GM18508 (cell line): ENCODE results near the gene ATP6V1B1.

ENCODE experiments used
- ATAC-seq: cut with Tn5 transposase; IDR thresholded peaks from one replicate; pipeline ENCODE4 v1.9.1; 2021; ENCODE audit warnings: moderate number of reproducible peaks; ENCODE audit not compliant: insufficient read depth, unreplicated experiment

Gene ATP6V1B1

DNA sequence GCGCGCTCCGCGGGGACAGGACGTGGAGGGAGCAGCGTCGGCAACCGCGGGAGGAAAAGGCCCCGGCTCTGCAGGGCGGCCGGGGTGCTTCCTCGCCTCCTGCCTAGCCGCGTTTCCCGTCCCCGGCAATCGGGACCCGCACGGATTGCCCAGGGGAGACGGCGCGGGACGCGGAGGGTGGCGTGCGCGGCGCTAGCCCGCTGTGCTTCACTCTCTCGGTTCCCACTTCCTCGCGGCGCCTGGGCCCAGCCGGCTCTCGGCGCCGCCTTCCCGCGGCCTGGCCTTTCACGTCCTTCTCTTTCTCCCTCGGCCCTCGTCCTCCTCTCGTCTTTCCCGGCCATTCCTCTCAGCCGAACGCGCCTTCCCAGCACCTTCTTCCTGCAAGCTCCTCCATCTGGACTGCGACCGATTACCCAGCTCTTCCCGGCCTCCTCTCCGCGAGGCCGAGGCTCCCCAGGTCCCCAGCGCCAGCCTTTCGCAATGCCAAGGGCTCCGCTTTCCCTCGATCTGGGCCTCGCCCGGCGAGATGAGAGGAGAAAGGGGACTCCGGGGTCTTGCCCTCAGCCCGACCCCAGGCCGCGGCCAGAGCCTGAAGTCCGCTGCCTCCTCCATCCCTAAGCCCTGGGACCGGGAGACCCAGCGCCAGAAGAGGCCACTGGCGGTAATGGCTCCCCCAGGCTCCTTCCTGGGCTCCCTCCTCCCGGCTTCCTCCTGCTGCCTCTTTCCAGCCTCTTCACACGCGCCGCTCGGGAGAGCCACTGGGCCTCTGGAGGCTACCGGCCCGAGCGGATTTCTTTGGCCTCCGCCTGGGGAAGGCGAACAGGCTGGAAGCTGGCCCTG lies 34.3 kb upstream of the ATP6V1B1 start:
- ATAC-seq, result no peak

DNA sequence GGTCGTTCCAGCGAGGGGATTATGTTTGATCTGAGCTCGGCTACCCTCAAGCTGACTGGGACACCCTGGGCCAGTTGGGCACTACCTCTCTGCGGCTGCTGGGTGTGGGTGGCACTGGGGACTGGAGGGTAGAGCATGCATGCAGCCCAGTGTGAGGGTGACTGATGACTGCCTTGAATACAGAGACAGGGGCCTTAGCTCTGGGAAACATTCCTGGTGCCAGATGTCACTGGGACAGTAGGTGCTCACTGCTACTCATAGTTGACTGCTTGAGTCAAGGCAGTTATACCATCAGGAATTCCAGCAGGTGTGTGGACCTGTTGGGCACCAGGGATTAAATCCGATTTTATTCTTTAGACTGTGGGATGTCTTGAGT lies 33.6 kb upstream of the ATP6V1B1 start:
- ATAC-seq, result no peak

DNA sequence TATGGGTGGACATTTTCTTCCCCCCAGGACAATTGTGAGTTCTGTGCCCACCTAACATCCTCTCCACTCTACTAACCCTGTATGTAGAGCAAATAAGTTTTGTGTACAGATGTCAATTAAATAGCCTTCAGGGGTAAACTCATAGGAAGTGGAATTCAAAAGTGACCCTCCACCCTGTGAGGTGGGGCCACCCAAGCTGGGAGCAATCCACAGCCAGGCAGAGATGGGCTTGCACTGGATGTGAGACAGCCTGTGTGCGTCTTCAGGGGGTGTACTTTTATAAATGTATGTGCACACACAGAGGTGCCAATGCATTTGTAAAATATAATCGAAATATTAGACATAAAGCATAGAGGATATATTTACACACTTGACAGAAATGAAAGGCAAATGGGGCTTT lies 33.1 kb upstream of the ATP6V1B1 start:
- no peak for ATAC-seq

DNA sequence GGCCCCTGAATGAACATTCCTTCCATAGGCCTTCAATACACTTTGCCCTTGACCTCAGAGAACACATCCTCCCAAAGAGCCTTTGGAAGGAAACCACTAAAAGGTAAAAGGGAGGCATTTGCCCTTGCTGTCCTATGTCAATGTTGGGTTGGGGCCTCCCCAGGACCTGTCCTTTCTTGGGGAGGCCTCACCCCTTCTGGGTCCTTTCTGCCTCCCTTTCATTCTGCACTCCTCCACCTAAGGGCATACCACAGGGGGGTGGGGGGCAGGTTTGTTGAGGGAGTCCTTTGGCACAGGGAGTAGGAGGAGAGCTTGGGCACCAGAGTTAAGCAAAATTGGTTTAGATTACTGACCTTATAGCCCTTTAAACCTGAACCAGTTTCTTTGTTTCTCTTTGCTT lies 32.5 kb upstream of the ATP6V1B1 start:
- ATAC-seq, result no peak

DNA sequence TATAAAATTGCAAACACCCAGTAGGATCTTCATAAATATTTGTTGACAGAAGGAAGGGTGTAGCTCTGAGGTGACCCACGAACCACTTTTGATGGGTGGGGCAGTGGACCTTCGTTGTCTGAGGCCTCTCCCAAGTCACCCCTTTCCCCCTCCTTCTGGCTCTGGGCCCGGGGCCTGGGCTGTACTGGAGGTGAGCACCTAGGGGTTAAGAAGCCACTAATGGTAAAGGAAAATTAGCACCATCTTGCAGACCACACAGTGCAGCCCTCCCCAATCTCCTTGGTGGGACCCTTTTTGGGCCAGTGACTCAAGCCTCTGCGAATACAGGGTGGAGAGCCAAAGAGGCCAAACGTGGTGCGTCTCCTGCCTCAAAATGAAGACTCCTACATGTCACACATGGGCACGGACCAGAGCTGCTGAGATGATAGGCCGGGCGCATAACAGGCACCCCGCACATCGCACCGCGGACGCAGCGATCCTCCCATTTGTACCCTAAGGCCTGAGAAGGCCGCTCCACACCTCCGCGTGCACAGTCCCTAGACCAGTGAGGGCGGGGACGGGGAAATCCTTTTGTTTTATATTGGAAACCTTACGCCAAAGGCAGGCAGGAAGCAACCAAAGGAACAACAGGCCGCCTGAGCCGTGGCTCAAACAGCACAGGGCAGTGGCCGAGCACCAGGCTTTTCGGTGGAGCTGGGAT lies 31.9 kb upstream of the ATP6V1B1 start:
- no peak for ATAC-seq

GRCh38 chr2:70904371-70905216 lies 31.1 kb upstream of the ATP6V1B1 start:
- no peak for ATAC-seq

DNA sequence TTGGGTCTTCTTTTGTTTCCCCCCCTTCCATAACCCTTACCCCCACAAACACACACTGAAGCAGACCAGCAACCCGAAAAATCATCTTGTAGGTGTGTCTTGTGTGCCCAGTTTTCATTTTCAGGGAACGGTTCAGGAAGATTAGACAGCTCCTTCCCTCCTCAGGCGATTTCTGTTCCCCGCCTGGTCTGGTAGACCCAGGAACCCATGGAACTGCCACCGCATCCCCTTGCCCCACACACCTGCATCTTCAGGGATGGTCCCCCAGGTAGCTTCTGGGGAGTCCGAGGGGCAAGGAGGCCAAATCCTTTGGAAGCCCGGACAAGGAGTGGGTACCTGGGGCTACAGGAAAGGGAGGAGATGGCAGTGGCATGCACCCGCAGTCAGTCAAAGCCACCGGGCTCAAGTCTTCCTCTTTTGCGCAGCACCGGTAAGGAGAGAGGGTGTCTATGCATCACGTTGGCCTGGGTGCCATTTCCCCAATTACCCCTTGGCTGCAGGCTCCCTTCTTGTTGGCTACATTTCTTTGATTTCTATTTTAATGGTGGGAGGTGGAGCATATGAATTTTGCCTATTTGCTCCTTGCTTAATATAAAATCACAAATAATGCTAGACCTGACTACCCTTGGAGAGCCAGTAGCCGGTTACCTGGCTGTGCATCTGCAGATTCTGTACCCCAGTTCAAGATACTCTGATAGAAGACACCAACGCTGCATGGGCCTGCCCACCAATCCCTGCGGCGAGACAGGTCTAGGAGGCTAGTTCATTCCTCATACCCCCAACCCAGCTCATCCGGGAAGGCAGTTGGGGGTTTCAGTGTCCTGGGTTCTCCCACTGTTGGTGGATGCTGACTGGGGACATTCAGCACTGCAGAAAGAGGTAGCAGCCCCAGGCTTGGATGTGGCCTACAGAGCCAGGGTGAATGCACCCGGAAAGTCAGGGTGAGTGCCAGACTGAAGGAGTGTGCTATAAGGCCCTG lies 30.0 kb upstream of the ATP6V1B1 start:
- no peak for ATAC-seq

- ATAC-seq, result no peak
These were observed 29.2 kb upstream of the ATP6V1B1 start for GRCh38 chr2:70906439-70907005.

DNA sequence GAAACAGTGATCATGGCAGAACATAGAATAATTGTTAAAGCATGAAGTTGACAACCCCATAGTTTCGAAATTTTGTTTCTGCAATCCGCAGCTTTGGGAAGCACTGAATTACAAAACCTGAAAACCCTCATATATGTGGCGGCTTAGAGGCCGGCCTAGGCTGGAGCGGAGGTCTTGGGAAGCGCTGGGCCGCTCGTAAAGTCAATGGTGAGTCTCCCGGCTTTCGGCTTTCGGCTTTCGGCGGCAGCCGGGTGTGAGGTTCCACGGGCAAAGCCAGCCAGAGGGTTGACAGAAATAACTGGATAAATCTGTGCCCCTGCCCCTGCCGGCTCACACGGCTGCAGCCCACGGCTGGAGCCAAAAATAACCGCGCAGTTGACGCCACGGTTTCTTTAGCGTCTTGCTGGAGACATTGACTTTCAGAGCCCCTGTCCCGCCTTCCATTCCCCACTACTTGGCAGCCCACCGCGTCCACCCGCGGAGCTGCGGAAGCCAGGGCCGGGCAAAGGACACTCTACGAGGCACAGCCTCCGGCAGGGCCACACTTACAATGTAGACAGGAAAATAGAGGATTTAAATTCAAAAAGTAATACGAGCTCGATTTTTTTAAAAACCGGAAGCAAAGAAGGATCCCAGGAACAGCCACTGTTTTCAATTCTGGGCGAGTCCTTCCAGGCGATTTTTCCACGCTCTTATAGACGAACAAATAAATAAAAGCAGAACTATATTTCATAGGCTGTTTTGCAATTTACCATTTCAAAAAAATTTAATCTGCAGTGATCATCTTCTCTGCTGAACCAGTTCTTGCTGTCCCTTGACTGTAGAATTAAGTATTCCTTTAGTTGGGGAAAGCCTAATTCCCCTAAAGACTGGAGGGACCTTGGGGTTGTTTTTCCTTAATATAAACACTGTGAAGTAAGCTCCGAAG lies 28.3 kb upstream of the ATP6V1B1 start:
- no peak for ATAC-seq

GRCh38 chr2:70916291-70916690 lies 19.4 kb upstream of the ATP6V1B1 start:
- no peak for ATAC-seq

DNA sequence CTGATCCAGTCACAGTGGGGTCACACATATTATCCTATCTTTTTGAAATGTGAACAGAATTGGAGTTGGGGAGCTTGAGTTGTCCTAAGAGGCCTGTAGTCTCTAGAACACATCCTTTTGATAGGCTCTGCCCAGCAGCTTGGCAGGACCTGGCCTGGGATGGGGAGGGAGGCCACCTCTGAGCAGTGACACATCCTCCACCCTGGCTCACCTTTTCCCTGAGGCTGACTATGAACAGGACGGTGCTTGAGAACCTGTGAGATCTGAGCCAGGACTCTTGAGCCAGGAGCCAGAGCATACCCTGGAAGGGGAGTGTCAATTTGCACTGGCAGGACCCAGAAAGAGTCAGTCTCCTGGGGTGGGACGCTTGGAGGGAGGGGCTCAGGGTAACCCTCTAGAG lies 17.7 kb upstream of the ATP6V1B1 start:
- no peak for ATAC-seq

GRCh38 chr2:70919672-70920366 lies 15.9 kb upstream of the ATP6V1B1 start:
- ATAC-seq, result no peak

DNA sequence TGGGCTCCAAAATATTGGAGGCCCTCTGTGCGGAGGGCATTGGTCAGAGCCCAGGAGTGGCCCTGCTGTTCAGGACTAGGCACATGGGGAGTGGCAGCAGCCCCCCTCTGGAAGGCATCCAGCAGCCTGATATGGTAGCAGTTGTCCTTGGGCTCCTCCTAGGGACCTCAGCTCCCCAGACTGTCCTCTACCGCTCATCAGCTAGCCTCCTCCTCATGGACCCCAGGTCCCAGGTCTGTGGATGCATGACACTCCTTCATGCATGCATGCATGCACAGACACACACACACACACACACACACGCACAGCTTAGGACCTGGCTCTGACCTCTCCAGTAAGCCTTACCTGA lies 15.4 kb upstream of the ATP6V1B1 start:
- no peak for ATAC-seq

DNA sequence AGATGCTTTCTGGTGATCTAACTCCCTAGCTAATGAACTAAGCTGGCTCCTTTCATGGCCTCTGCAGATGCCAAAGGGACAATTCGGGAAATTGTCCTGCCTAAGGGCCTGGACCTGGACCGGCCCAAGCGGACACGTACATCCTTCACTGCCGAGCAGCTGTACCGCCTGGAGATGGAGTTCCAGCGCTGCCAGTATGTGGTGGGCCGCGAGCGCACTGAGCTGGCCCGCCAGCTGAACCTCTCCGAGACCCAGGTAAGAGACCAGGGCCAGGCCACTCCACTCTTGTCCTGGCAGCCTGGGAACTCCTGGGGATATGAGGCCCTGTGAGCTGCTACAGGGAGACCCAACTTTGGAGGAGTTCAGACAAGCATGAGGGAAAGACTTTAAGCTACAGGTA lies 14.7 kb upstream of the ATP6V1B1 start:
- no peak for ATAC-seq

DNA sequence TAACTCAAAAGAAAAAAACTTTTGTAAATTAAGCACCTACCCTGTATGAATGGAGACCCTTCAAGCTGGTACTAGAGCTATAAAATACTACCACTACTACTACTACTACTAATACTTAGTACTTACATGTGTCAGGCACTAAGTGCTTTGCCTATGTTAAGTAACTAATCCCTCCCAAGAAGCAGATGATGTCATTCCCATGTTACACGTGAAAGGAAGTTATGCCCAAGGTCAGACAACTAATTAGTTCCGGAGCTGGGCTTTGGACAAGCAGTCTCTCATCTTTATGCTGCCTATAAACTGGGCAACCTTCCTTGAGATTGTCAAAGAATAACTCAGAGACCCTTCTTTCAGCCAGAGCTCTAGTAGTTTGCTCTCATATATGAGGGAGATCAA lies 13.9 kb upstream of the ATP6V1B1 start:
- no peak for ATAC-seq

DNA sequence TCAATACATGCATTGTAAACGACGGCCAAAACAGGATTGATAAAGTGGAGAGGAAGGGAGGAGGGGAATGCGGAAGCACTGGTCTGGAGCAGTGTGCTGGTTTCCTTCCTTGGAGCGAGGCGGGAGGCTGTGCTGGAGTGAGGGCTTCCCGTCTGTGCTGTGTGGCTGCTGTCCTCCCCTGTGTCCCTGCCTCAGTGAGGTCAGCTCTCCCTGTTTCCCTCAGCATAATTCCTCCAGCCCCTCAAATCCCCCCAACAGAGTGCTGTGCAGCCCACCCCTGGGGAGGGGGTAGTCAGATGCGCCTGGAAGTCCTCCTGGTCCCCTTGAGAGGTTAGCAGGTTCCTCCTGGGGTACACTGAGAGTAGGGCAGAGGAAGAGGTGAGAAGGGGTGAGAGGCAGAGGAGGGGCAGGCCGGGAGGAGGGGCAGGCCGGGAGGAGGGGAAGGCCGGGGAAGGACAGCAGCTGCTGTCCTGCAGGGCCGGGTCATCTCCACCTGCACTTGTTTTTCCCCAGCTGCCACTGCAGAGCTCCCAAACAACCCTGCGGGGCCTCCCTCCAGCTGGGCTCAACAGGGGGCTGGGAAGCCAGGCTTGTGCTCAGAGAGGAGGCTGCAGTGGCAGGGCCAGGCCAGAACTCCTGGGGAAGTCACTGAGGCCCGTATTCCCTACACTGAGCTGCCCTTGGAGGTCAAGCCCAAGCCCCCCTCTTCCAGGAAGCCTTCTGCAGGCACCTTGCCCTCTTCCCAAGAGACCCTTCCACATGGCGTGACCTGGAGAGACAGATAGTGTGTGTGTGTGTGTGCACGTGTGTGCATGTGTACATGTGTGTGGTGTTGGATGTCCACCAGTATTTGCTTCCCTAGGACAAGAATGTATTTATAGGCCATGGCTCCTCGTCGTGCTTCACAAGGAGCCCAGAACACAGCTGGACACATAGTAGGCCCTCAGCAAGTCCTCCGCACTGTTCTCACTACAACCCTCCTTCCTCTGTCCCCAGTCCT lies 13.2 kb upstream of the ATP6V1B1 start:
- no peak for ATAC-seq
